K562 (cell line): Measurements from ENCODE around the gene UBE2M. TPM values are rescaled to one million over a fixed set of nuclear protein-coding genes. Genes with fewer than 3 reads are reported as not detected.

Experiments used
- E2F8 ChIP-seq: fragments of 450-650 bp; IDR thresholded peaks from 2 replicates; pipeline ENCODE4 v1.7.1; 2018; ENCODE audit warnings: mild to moderate bottlenecking, low read depth; ENCODE audit not compliant: partially characterized antibody
- L3MBTL2 ChIP-seq: fragments of 450-650 bp; IDR thresholded peaks from 2 replicates; pipeline ENCODE4 v1.6.1; 2016; ENCODE audit warnings: mild to moderate bottlenecking, moderate library complexity
- MEF2D ChIP-seq: conservative IDR thresholded peaks from 2 replicates; pipeline ENCODE4 v1.6.1; 2016; ENCODE audit warnings: low read depth, missing genetic modification characterization, missing compliant biosample characterization
- ZBTB26 ChIP-seq: fragments of 450-650 bp; formaldehyde crosslinking; IDR thresholded peaks from 2 replicates; pipeline ENCODE4 v1.4.0; 2022; ENCODE audit warnings: missing genetic modification characterization
- ZNF121 ChIP-seq: sonication (generic); formaldehyde crosslinking; conservative IDR thresholded peaks from 2 replicates; pipeline ENCODE4 v1.8.0; 2022; ENCODE audit warnings: missing genetic modification reagents
- ZNF133 ChIP-seq: fragments of 250-450 bp; sonication (Bioruptor Pico); IDR thresholded peaks from 2 replicates; pipeline ENCODE4 v1.4.0; 2020; ENCODE audit warnings: mild to moderate bottlenecking
- ZNF318 ChIP-seq, 2 experiments: fragments of 450-650 bp; IDR thresholded peaks; 2 replicates each; pipeline ENCODE4 v1.6.1; 2016; ENCODE audit warnings: mild to moderate bottlenecking in 2 of 2, borderline replicate concordance in 1 of 2, low read depth in 1 of 2, moderate library complexity in 1 of 2
- polyA plus RNA-seq, 8 experiments: library from polyadenylated mRNA; depleted of rRNA in 4 of 8; stranded (reverse) in 5 of 8; unstranded in 3 of 8; fragments of >200 nt; fragmentation: Nextera tagmentation in 2 of 8; fragmentation: Illumina TruSeq in 1 of 8; extraction: Ambion mirVana in 2 of 8; extraction: Trizol in 1 of 8; gene quantifications; 2 replicates each; pipeline versions ENCODE4 v1.2.1 to v1.2.3, GENCODE V29; 2011 to 2014; ENCODE audit warnings: inconsistent platforms in 1 of 8, missing spikeins in 1 of 8
- total RNA-seq, 7 experiments: library from RNA; depleted of rRNA in 6 of 7; stranded (reverse); fragments of >200 nt in 6 of 7; fragmentation: Illumina TruSeq in 2 of 7; extraction: Trizol in 2 of 7; gene quantifications; 2 replicates each; pipeline versions ENCODE4 v1.2.1 to v1.2.3, GENCODE V29; 2011 to 2021; ENCODE audit warnings: low replicate concordance in 1 of 7
- TF ChIP-seq, protein P1 (sequence below): sonication (generic); formaldehyde crosslinking; IDR thresholded peaks from 2 replicates; pipeline ENCODE4 v1.8.1; 2023; ENCODE audit warnings: mild to moderate bottlenecking, missing genetic modification reagents

UBE2M gene
- total and polyA plus RNA-seq, 9 of the 15 experiments (the other 6 are each of a cell fraction or from before 2014, with no cell fraction given), result 0.92 to 163 (median 85.7) TPM

- TF ChIP-seq E2F8, result no peak
- no peak for TF ChIP-seq ZNF318 (IDR thresholded peaks at IDR 0.05; ENCODE audit: borderline replicate concordance in 1 of 2, low read depth in 1 of 2)
- no peak for TF ChIP-seq L3MBTL2
- TF ChIP-seq ZNF133 (CRISPR knock-in tag), result no peak
- TF ChIP-seq, protein P1, sequence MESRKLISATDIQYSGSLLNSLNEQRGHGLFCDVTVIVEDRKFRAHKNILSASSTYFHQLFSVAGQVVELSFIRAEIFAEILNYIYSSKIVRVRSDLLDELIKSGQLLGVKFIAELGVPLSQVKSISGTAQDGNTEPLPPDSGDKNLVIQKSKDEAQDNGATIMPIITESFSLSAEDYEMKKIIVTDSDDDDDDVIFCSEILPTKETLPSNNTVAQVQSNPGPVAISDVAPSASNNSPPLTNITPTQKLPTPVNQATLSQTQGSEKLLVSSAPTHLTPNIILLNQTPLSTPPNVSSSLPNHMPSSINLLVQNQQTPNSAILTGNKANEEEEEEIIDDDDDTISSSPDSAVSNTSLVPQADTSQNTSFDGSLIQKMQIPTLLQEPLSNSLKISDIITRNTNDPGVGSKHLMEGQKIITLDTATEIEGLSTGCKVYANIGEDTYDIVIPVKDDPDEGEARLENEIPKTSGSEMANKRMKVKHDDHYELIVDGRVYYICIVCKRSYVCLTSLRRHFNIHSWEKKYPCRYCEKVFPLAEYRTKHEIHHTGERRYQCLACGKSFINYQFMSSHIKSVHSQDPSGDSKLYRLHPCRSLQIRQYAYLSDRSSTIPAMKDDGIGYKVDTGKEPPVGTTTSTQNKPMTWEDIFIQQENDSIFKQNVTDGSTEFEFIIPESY, result no peak
- no peak for TF ChIP-seq ZNF121 (CRISPR knock-in tag)
- no peak for TF ChIP-seq ZBTB26
- TF ChIP-seq MEF2D, result no peak
- TF ChIP-seq, all 486 proteins: peak for 3
These were observed 46.8 kb downstream of the UBE2M start, which contains the start of gene SLC27A5 (continued) for GRCh38 chr19:58511353-58512208.
